A673 (cell line): Measurements from ENCODE around the gene KMT2B. TPM values are rescaled to one million over a fixed set of nuclear protein-coding genes. Genes with fewer than 3 reads are reported as not detected.

Source experiments
- BruUV-seq: library from RNA; stranded (reverse); fragments of 400-500 nt; replicated peaks from 2 replicates; lab custom pipeline; 2021; lab: Mats Ljungman, UMichigan
- CTCF ChIA-PET: fragments of 300-600 bp; sonication (Branson Sonifier 250); formaldehyde crosslinking; loops from one replicate; lab custom pipeline; 2022; ENCODE audit warnings: antibody characterized with exemption; lab: Charles Lee
- POLR2A ChIA-PET: fragments of 300-600 bp; sonication (Branson Sonifier 250); formaldehyde crosslinking; loops from one replicate; lab custom pipeline; 2022; ENCODE audit warnings: antibody characterized with exemption; ENCODE audit not compliant: low non-redundant PET; lab: Charles Lee
- DNase-seq: peaks from one replicate; pipeline ENCODE4 v3.0.0-alpha.2; 2015; ENCODE audit warnings: low spot score
- H3K27ac ChIP-seq: fragments of 200-600 bp; sonication (generic); 2 replicates; pipeline ENCODE4 v1.5.1; 2016; ENCODE audit warnings: mixed run types, low read depth, mild to moderate bottlenecking, mixed read lengths, antibody characterized with exemption, low read length; ENCODE audit not compliant: poor library complexity, severe bottlenecking
- H3K27me3 ChIP-seq: fragments of 200-600 bp; sonication (generic); replicated peaks from 2 replicates; pipeline ENCODE4 v1.6.1; 2017; ENCODE audit warnings: mixed run types, low read depth, mild to moderate bottlenecking, mixed read lengths, antibody characterized with exemption, low read length; ENCODE audit not compliant: insufficient read depth, poor library complexity
- H3K36me3 ChIP-seq: fragments of 200-600 bp; sonication (generic); 2 replicates; pipeline ENCODE4 v1.6.1; 2016; ENCODE audit warnings: mixed run types, mild to moderate bottlenecking, mixed read lengths, antibody characterized with exemption, low read length; ENCODE audit not compliant: insufficient read depth, poor library complexity, severe bottlenecking
- H3K4me1 ChIP-seq: fragments of 200-600 bp; sonication (generic); 2 replicates; pipeline ENCODE4 v1.6.1; 2017; ENCODE audit warnings: mixed run types, mild to moderate bottlenecking, mixed read lengths, antibody characterized with exemption, low read length; ENCODE audit not compliant: insufficient read depth, poor library complexity, severe bottlenecking
- H3K4me3 ChIP-seq: fragments of 200-600 bp; sonication (generic); 2 replicates; pipeline ENCODE4 v1.5.1; 2016; ENCODE audit warnings: low read depth, mixed run types, mild to moderate bottlenecking, mixed read lengths, low read length; ENCODE audit not compliant: poor library complexity, severe bottlenecking
- H3K9me3 ChIP-seq: fragments of 200-600 bp; sonication (generic); 2 replicates; pipeline ENCODE4 v1.6.1; 2016; ENCODE audit warnings: mixed run types, low read depth, mild to moderate bottlenecking, mixed read lengths, antibody characterized with exemption, low read length; ENCODE audit not compliant: poor library complexity, severe bottlenecking
- CTCF ChIP-seq: fragments of 300-800, 200-600 bp; sonication (generic); conservative IDR thresholded peaks from 2 replicates; pipeline ENCODE4 v1.5.1; 2017; ENCODE audit warnings: low read depth, mild to moderate bottlenecking, antibody characterized with exemption, low read length, moderate library complexity, mixed read lengths
- EZH2 ChIP-seq: fragments of 200-600 bp; sonication (generic); IDR thresholded peaks from 2 replicates; pipeline ENCODE4 v1.6.1; 2017; ENCODE audit warnings: borderline replicate concordance, low read depth, mild to moderate bottlenecking, mixed read lengths, antibody characterized with exemption, low read length; ENCODE audit not compliant: poor library complexity, severe bottlenecking
- intact Hi-C: fragments of 100-400 bp; cut with micrococcal nuclease; formaldehyde crosslinking; loops from one replicate; pipeline ENCODE4 v1.10.0; 2022; ENCODE audit not compliant: unreplicated experiment
- total RNA-seq: library from RNA; stranded (reverse); gene quantifications from 2 replicates; pipeline ENCODE4 v1.2.3, GENCODE V29; 2021

Gene KMT2B
- total RNA-seq, 1 experiment from 2014 or later: 49.1 TPM

GRCh38 chr19:35712567-35713505 lies 5.0 kb upstream of the KMT2B start:
- BruUV-seq: no TSS peak
- intact Hi-C loops: no loop called here
- TF ChIP-seq CTCF (no peak), EZH2 (no peak)
- Histone ChIP-seq H3K27ac (no peak overlapping the region), H3K36me3 (no peaks in the 10 kb centered on the region), H3K9me3 (no peaks in the 10 kb centered on the region), H3K4me3 (no peak overlapping the region), H3K4me1 (peaks cover 5% of the 10 kb centered on the region), H3K27me3 (peaks cover 14% of the 10 kb centered on the region)
- ChIA-PET POLR2A (no interaction called here), CTCF (no interaction called here)
- DNase-seq: no peak

GRCh38 chr19:35713506-35713850 lies 4.3 kb upstream of the KMT2B start:
- Histone ChIP-seq H3K36me3 (no peaks in the 10 kb centered on the region), H3K4me1 (peaks cover 5% of the 10 kb centered on the region), H3K4me3 (no peak overlapping the region), H3K27ac (no peak overlapping the region), H3K27me3 (peaks cover 7% of the 10 kb centered on the region), H3K9me3 (no peaks in the 10 kb centered on the region)
- intact Hi-C loops: no loop called here
- POLR2A ChIA-PET: no interaction called here
- TF ChIP-seq CTCF (no peak), EZH2 (no peak)
- no peak for DNase-seq
- BruUV-seq: no TSS peak
- CTCF ChIA-PET: no interaction called here

- intact Hi-C loops: no loop called here
- POLR2A ChIA-PET: interaction anchor here (0.6 kb wide), 1 partner anchor 447 kb away, joined by 3 read pairs; no protein-coding TSS in a partner anchor
- Histone ChIP-seq H3K36me3 (no peaks in the 10 kb centered on the region), H3K9me3 (no peaks in the 10 kb centered on the region), H3K27ac (no peak overlapping the region), H3K4me3 (no peak overlapping the region), H3K4me1 (peaks cover 6% of the 10 kb centered on the region), H3K27me3 (peaks cover 4% of the 10 kb centered on the region)
- DNase-seq: no peak
- CTCF ChIA-PET: interaction anchor here (1.0 kb wide), 1 partner anchor 12 kb away, joined by 3 read pairs; no protein-coding TSS in a partner anchor
- BruUV-seq: no TSS peak
- TF ChIP-seq EZH2 (no peak), CTCF (no peak)
Measured at GRCh38 chr19:35713904-35714495, 3.8 kb upstream of the KMT2B start.
